PC-9 (cell line): ENCODE data around the gene NXN. TPM values are rescaled to one million over a fixed set of nuclear protein-coding genes. Genes with fewer than 3 reads are reported as not detected.

Experiments
- BruUV-seq: library from RNA; stranded (reverse); fragments of 400-500 nt; replicated peaks from 2 replicates; lab custom pipeline; 2021; lab: Mats Ljungman, UMichigan
- CTCF ChIA-PET: fragments of 300-600 bp; sonication (Branson Sonifier 250); formaldehyde crosslinking; loops from one replicate; lab custom pipeline; 2022; ENCODE audit warnings: antibody characterized with exemption; lab: Charles Lee
- POLR2A ChIA-PET: fragments of 300-600 bp; sonication (Branson Sonifier 250); formaldehyde crosslinking; loops from one replicate; lab custom pipeline; 2022; ENCODE audit warnings: antibody characterized with exemption; ENCODE audit not compliant: unreplicated experiment; lab: Charles Lee
- DNase-seq, 2 experiments: peaks; one replicate each; pipeline versions ENCODE4 v3.0.0 to v3.0.0-alpha.2; 2015 to 2022; ENCODE audit warnings: mixed read lengths in 1 of 2
- H2AFZ ChIP-seq: fragments of 200-600 bp; sonication (generic); 2 replicates; pipeline ENCODE4 v1.8.1; 2017; ENCODE audit warnings: antibody characterized with exemption
- H3F3A ChIP-seq: fragments of 200-600 bp; sonication (generic); 2 replicates; pipeline ENCODE4 v1.8.1; 2017; ENCODE audit warnings: antibody characterized with exemption, mild to moderate bottlenecking, low read depth; ENCODE audit not compliant: insufficient read depth
- H3K27ac ChIP-seq: fragments of 200-600 bp; sonication (generic); 2 replicates; pipeline ENCODE4 v1.6.1; 2016; ENCODE audit warnings: mixed run types
- H3K27me3 ChIP-seq: fragments of 200-600 bp; sonication (generic); 2 replicates; pipeline ENCODE4 v1.6.1; 2016; ENCODE audit warnings: low read depth, mixed run types; ENCODE audit not compliant: insufficient read depth
- H3K36me3 ChIP-seq: fragments of 200-600 bp; sonication (generic); 2 replicates; pipeline ENCODE4 v1.6.1; 2016; ENCODE audit warnings: low read depth, mixed run types
- H3K4me1 ChIP-seq: fragments of 200-600 bp; sonication (generic); replicated peaks from 2 replicates; pipeline ENCODE4 v1.6.1; 2016; ENCODE audit warnings: mixed run types; ENCODE audit not compliant: insufficient read depth
- H3K4me2 ChIP-seq: fragments of 200-600 bp; sonication (generic); 2 replicates; pipeline ENCODE4 v1.6.1; 2017; ENCODE audit warnings: mixed run types
- H3K4me3 ChIP-seq: fragments of 200-600 bp; sonication (generic); 2 replicates; pipeline ENCODE4 v1.6.1; 2016; ENCODE audit warnings: mixed run types
- H3K79me2 ChIP-seq: fragments of 200-600 bp; sonication (generic); 2 replicates; pipeline ENCODE4 v1.6.1; 2017; ENCODE audit warnings: low read depth, mixed run types
- H3K9me2 ChIP-seq: fragments of 200-600 bp; sonication (generic); 2 replicates; pipeline ENCODE4 v1.8.1; 2017; ENCODE audit warnings: mild to moderate bottlenecking; ENCODE audit not compliant: insufficient read depth
- H3K9me3 ChIP-seq: fragments of 200-600 bp; sonication (generic); 2 replicates; pipeline ENCODE4 v1.8.1; 2016; ENCODE audit warnings: low read depth; ENCODE audit not compliant: insufficient read depth
- H4K20me1 ChIP-seq: fragments of 200-600 bp; sonication (generic); 2 replicates; pipeline ENCODE4 v1.8.1; 2017; ENCODE audit not compliant: insufficient read depth
- EZH2 ChIP-seq: fragments of 200-600 bp; sonication (generic); IDR thresholded peaks from 2 replicates; pipeline ENCODE4 v1.8.0; 2017; ENCODE audit warnings: antibody characterized with exemption, low read depth
- intact Hi-C: fragments of 100-400 bp; cut with micrococcal nuclease; formaldehyde crosslinking; loops from one replicate; pipeline ENCODE4 v1.10.0; 2022; ENCODE audit not compliant: unreplicated experiment
- total RNA-seq: library from RNA; stranded (reverse); gene quantifications from 2 replicates; pipeline ENCODE4 v1.2.3, GENCODE V29; 2021
- TF ChIP-seq, protein P1 (sequence below): fragments of 200-600 bp; sonication (generic); conservative IDR thresholded peaks from 2 replicates; pipeline ENCODE4 v1.6.1; 2017; ENCODE audit warnings: mixed run types, antibody characterized with exemption, mild to moderate bottlenecking, moderate library complexity

NXN gene
- total RNA-seq, 1 experiment from 2014 or later = 59.8 TPM

DNA sequence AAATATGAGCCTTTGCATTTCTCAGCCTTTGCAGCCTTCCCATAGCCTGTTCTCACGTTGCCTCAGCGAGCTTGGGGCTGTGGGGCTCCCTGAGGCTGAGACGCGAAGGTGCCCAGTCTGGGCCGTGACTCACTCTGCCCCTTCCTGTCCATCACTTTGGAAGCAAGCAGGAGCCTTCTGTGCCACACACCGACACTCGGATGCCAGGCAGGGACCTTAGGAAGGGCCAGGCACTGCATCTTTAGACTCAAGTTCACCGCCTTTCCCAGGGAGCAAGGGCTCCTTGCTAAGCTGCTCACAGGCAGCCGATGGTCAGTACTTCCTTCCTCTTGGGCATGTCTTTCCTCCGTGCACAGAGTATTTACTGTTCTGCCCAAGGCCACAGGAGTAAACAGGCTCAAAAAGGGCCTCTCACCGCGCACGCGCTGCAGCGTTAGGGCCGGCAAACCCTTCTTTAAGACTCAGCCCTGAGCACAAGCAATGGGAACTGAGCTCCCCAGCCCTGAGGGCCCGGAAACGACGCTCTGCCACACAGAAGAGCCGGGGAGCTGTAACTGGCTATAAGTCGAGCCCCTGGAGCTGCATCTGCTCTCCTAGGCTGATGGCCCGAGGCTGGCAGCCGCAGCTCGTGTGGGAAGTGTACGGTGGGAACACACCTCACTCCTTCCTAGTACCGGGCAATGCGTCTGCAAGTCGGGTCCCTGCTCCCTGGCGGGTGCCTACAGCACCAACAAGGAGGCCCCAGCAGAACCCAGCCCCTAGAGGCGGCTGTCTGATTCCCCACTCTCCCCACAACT, 24.6 kb upstream of the NXN start:
- ChIA-PET POLR2A (no interaction called here), CTCF (no interaction called here)
- no peak overlapping the region for H3K27ac ChIP-seq
- no peaks in the 10 kb centered on the region for H3K4me1 ChIP-seq
- H3K27me3 ChIP-seq = no peaks in the 10 kb centered on the region
- peaks cover 37% of the 10 kb centered on the region for H4K20me1 ChIP-seq
- H3K4me3 ChIP-seq = no peak overlapping the region
- no peak overlapping the region for H2AFZ ChIP-seq
- no peaks in the 10 kb centered on the region; the same call in 1 of the 2 replicates for H3K79me2 ChIP-seq
- no peak overlapping the region for H3K4me2 ChIP-seq
- DNase-seq = no peak
- H3K9me3 ChIP-seq = no peaks in the 10 kb centered on the region
- H3F3A ChIP-seq = peaks cover 25% of the 10 kb centered on the region
- no peaks in the 10 kb centered on the region for H3K9me2 ChIP-seq
- BruUV-seq = no TSS peak
- intact Hi-C loops = no loop called here
- TF ChIP-seq, protein P1, sequence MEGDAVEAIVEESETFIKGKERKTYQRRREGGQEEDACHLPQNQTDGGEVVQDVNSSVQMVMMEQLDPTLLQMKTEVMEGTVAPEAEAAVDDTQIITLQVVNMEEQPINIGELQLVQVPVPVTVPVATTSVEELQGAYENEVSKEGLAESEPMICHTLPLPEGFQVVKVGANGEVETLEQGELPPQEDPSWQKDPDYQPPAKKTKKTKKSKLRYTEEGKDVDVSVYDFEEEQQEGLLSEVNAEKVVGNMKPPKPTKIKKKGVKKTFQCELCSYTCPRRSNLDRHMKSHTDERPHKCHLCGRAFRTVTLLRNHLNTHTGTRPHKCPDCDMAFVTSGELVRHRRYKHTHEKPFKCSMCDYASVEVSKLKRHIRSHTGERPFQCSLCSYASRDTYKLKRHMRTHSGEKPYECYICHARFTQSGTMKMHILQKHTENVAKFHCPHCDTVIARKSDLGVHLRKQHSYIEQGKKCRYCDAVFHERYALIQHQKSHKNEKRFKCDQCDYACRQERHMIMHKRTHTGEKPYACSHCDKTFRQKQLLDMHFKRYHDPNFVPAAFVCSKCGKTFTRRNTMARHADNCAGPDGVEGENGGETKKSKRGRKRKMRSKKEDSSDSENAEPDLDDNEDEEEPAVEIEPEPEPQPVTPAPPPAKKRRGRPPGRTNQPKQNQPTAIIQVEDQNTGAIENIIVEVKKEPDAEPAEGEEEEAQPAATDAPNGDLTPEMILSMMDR = no peak
- TF ChIP-seq EZH2 = no peak
- peaks cover 23% of the 10 kb centered on the region; the same call in 1 of the 2 replicates for H3K36me3 ChIP-seq

DNA sequence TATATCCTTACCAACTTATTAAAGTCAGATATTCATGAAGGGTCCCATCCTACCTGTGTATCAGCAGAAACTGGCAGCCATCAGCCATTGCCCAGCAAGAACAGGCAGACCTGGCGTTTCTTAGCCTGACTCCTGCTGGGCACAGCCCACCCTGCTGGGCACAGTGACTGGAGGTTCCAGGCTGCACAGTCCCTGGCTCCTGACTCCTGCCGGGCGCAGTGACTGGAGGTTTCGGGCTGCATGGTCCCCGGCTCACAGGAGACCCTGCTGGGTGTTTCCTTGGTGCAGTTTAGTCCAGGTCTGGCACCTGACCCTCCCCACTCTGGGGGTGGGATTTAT, 24.0 kb upstream of the NXN start:
- Histone ChIP-seq H3K9me2 (no peaks in the 10 kb centered on the region), H3K27me3 (no peaks in the 10 kb centered on the region), H3K4me2 (no peak overlapping the region), H3K4me1 (peaks cover 4% of the 10 kb centered on the region), H2AFZ (no peak overlapping the region), H4K20me1 (peaks cover 41% of the 10 kb centered on the region), H3K36me3 (peaks cover 23% of the 10 kb centered on the region; the same call in 1 of the 2 replicates), H3F3A (peaks cover 29% of the 10 kb centered on the region), H3K9me3 (no peaks in the 10 kb centered on the region), H3K4me3 (no peak overlapping the region), H3K27ac (no peak overlapping the region), H3K79me2 (peaks cover 4% of the 10 kb centered on the region)
- ChIA-PET POLR2A (no interaction called here), CTCF (no interaction called here)
- TSS peak; percentile 5 for BruUV-seq
- DNase-seq = no peak
- intact Hi-C loops = no loop called here
- TF ChIP-seq, protein P1 = no peak

DNA sequence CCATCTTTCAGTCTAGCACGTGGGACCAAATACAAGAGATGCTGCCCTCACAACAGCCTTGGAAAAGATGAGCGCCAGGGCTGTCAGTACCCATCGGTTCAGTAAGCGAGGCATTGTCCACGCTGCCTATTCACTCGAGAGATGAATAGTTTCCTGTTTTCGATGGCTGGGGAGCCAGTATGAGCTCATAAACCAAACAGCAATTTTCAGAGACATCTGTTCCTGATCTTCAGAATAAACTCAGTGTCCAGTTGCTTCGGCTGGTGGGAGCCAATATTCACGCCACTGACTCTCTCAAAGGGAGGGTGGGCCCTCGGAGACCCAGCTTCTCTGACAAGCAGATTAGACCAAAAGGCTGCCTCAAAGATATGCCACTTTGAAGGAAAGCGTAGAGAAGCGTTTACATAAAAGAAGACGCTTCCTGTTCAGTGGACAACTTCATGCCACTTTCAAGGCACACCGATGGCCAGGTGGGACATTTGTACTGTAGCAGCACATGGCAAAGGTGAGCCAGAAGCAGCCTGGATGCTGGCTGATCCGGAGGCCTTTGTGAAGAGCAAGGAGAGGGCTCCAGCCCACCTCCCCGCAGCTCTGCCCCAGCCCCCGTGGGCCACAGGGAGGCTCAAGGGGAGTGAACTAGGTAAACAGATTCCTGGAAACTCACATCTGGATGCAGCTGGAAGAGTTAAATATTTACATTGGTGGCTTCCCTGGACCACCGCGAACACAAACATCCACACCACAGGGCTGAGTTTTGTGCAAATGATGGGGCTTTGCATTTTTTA, 23.4 kb upstream of the NXN start:
- Histone ChIP-seq H3K36me3 (peaks cover 23% of the 10 kb centered on the region; the same call in 1 of the 2 replicates), H3K27ac (no peak overlapping the region), H3F3A (peaks cover 31% of the 10 kb centered on the region), H3K9me3 (no peaks in the 10 kb centered on the region), H2AFZ (no peak overlapping the region), H3K4me3 (no peak overlapping the region), H3K79me2 (peaks cover 10% of the 10 kb centered on the region), H3K9me2 (no peaks in the 10 kb centered on the region), H3K27me3 (no peaks in the 10 kb centered on the region), H4K20me1 (peaks cover 47% of the 10 kb centered on the region), H3K4me1 (peaks cover 11% of the 10 kb centered on the region), H3K4me2 (no peak overlapping the region)
- BruUV-seq = no TSS peak
- intact Hi-C loops = no loop called here
- TF ChIP-seq EZH2 = no peak
- TF ChIP-seq, protein P1 = no peak
- DNase-seq = no peak
- POLR2A ChIA-PET = no interaction called here
- CTCF ChIA-PET = no interaction called here
